LNCaP clone FGC (cell line): ENCODE measurements around the gene SPIN1.

Experiments used
- DNase-seq: peaks from one replicate; pipeline ENCODE4 v3.0.0-alpha.2; 2011; ENCODE audit warnings: low read depth
- H3K4me3 ChIP-seq: 2 replicates; pipeline ENCODE4 v1.5.1; 2011; ENCODE audit warnings: mild to moderate bottlenecking, low read depth, low read length, control low read depth
- TF ChIP-seq, protein P1 (sequence below): IDR thresholded peaks from 2 replicates; pipeline ENCODE4 v1.5.1; 2012; ENCODE audit warnings: mild to moderate bottlenecking; ENCODE audit not compliant: control insufficient read depth, insufficient read depth; ENCODE audit errors: extremely low read depth

Gene SPIN1

DNA sequence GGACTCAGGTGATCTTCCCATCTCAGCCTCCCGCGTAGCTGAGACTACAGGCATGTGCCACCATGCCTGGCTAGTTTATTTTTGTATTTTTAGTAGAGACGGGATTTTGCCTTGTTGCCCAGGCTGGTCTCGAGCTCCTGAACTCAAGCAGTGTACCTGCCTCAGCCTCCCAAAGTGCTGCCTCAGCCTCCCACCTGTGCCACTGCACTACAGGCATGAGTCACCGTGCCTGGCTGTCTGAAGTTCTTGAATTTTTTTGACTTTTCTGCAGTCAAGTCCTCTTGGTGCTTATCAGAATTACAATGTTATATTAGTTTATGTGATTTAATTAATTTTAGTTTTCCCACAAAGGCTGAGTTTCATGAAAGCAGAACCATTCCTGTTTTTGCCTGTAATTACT is 9.8 kb downstream of the SPIN1 start:
- TF ChIP-seq, protein P1, sequence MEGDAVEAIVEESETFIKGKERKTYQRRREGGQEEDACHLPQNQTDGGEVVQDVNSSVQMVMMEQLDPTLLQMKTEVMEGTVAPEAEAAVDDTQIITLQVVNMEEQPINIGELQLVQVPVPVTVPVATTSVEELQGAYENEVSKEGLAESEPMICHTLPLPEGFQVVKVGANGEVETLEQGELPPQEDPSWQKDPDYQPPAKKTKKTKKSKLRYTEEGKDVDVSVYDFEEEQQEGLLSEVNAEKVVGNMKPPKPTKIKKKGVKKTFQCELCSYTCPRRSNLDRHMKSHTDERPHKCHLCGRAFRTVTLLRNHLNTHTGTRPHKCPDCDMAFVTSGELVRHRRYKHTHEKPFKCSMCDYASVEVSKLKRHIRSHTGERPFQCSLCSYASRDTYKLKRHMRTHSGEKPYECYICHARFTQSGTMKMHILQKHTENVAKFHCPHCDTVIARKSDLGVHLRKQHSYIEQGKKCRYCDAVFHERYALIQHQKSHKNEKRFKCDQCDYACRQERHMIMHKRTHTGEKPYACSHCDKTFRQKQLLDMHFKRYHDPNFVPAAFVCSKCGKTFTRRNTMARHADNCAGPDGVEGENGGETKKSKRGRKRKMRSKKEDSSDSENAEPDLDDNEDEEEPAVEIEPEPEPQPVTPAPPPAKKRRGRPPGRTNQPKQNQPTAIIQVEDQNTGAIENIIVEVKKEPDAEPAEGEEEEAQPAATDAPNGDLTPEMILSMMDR = no peak
- no peak overlapping the region for H3K4me3 ChIP-seq
- DNase-seq = no peak

DNA sequence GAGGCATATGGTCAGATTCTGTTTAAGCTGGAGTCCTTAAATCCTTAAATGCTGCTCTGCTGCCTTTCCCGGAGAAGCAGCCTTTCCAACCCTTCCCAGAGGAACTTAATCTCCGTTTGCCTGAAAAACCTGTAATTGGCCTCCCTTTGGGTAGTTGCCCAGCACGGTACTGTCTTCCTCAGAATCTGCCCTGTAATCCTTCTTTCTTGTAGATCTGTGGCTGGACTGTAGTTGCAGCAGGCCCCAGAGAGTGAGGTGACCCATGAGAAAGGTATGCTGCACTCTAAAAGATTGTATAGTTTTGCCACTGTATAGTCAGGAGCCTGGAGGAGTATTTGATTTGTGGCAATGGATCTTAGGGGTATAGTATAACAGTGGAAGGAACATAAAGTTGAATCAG is 11.7 kb downstream of the SPIN1 start:
- TF ChIP-seq, protein P1 = no peak
- no peak for DNase-seq
- no peak overlapping the region for H3K4me3 ChIP-seq

DNA sequence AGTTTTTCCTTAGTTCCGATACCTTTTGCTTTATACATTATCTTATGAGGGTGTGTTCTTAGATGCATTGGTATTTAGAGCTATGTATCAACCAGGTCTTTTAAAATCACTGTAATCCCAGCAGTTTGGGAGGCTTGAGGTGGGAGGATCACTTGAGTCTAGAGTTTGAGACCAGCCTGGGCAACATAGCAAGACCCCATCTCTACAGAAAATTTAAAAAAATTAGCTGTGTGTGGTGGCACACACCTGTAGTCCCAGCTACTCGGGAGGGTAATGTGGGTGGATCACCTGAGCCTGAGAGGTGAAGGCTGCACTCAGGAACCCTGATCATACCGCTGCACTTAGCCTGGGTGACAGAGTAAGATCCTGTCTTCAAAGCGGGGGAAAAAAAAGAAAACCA is 15.1 kb downstream of the SPIN1 start:
- TF ChIP-seq, protein P1 = no peak
- no peak overlapping the region for H3K4me3 ChIP-seq
- DNase-seq = no peak

DNA sequence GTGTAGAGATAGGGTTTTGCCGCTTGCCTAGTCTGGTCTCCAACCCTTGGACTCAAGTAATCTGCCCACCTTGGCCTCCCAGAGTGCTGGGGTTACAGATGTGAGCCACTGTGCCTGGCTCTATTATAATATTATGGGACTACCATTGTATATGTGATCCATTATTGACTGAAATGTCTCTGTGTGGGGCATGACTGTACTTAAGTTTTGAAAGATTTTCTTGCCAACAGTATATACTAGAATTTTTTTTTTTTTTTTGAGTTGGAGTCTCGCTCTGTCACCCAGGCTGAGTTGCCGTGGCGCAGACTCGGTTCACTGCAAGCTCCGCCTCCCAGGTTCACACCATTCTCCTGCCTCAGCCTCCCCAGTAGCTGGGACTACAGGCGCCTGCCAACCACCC is 17.8 kb downstream of the SPIN1 start:
- DNase-seq = no peak
- no peak overlapping the region for H3K4me3 ChIP-seq
- TF ChIP-seq, protein P1 = no peak

DNA sequence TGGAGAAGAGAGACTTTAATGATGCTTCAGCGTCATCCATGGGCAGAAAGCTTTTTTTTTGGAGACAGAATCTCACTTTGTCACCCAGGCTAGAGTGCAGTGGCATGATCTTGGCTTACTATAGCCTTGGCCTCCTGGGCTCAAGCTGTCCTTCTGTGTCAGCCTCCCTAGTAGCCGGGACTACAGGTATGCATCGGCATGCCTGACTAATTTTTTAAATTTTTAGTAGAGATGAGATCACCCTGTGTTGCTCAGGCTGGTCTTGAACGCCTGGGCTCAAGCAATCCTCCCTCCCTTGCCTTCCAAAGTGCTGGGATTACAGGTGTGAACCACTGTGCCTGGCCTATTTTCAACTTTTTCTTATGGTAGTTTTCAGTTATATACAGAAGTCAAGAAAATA is 23.2 kb downstream of the SPIN1 start:
- no peak for DNase-seq
- H3K4me3 ChIP-seq = no peak overlapping the region
- TF ChIP-seq, protein P1 = no peak

DNA sequence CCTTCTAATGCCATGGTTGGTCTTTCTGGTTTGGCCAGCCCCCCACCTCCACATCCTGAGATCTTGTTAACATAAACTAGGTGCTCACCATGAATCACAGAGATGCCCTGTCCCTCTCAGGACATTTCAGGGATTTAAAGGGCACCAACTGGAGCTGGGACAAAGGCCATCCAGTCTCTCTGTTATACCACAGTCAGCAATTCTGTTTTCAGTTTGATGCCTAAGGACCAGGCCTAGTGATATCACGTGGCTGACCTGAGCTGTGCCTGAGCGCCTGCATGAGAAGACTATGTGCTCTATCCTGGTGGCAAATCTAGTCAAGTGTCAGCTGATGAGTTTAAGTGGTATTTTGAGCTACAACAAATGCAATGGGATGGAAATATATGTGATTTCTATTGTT is 26.1 kb downstream of the SPIN1 start:
- TF ChIP-seq, protein P1 = no peak
- no peak overlapping the region for H3K4me3 ChIP-seq
- no peak for DNase-seq

DNA sequence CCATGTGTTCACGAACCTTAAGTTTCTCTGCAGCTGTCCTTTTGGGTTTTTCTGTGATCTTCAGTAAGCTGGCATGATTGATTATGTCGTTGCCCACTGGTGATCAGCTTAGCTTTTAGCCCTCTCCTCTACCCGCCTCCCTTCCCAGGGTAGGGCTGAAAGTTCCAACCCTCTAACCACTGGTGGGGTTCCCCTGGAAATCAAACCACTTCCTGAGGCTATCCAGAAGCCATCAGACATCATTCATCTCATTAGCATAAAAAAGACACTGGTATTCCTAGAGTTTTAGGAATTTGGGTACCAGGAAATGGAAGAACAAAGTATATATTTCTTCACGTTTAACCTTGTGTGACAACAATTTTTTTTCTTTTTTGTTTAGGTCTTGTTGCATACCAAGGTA is 29.8 kb downstream of the SPIN1 start:
- no peak overlapping the region for H3K4me3 ChIP-seq
- no peak for DNase-seq
- TF ChIP-seq, protein P1 = no peak
